Activated T-cell treated with anti-CD3 and anti-CD28 coated beads, Interleukin-2, amount 50 U/mL, for 24 hours (primary cell): ENCODE results near the gene FGD2.
A peak's percentile ranks its signal among the peaks of the same experiment; 100 is the strongest.
"Not testable (repeated sequence)": the region's sequence is repeated elsewhere in the genome, so short reads cannot be mapped to it uniquely, and the experiment has no call there.

Experiments
- DNase-seq: peaks from one replicate; pipeline ENCODE4 v3.0.0-alpha.2; 2020
- H3K27ac Mint-ChIP-seq: 2 replicates; pipeline ENCODE4 v1.8.0; 2020; ENCODE audit warnings: mild to moderate bottlenecking, mixed read lengths
- H3K27me3 Mint-ChIP-seq: 2 replicates; pipeline ENCODE4 v1.8.0; 2020; ENCODE audit warnings: mixed read lengths
- H3K36me3 Mint-ChIP-seq: 2 replicates; pipeline ENCODE4 v1.8.0; 2020; ENCODE audit warnings: low read depth, mixed read lengths
- H3K4me1 Mint-ChIP-seq: 2 replicates; pipeline ENCODE4 v1.8.0; 2020; ENCODE audit warnings: low read depth, mixed read lengths
- H3K4me3 Mint-ChIP-seq: 2 replicates; pipeline ENCODE4 v1.8.0; 2020; ENCODE audit warnings: mild to moderate bottlenecking, moderate library complexity, mixed read lengths
- H3K9me3 Mint-ChIP-seq: 2 replicates; pipeline ENCODE4 v1.8.0; 2020; ENCODE audit warnings: mixed read lengths

FGD2 gene

GRCh38 chr6:36978421-36979346, 26.8 kb upstream of the FGD2 start:
- peaks cover 35% of the 10 kb centered on the region for H3K4me1 Mint-ChIP-seq
- no peak for DNase-seq
- H3K4me3 Mint-ChIP-seq: no peak overlapping the region
- peak overlapping the region; percentile 63 for H3K27ac Mint-ChIP-seq
- H3K9me3 Mint-ChIP-seq: no peaks in the 10 kb centered on the region
- H3K36me3 Mint-ChIP-seq: peaks cover 85% of the 10 kb centered on the region
- H3K27me3 Mint-ChIP-seq: no peaks in the 10 kb centered on the region

GRCh38 chr6:36979347-36979742, 26.1 kb upstream of the FGD2 start:
- no peak for DNase-seq
- Mint-ChIP-seq H3K9me3 (no peaks in the 10 kb centered on the region), H3K27me3 (no peaks in the 10 kb centered on the region), H3K36me3 (peaks cover 78% of the 10 kb centered on the region), H3K27ac (peak overlapping the region; percentile 63), H3K4me1 (peaks cover 35% of the 10 kb centered on the region), H3K4me3 (no peak overlapping the region)

DNA sequence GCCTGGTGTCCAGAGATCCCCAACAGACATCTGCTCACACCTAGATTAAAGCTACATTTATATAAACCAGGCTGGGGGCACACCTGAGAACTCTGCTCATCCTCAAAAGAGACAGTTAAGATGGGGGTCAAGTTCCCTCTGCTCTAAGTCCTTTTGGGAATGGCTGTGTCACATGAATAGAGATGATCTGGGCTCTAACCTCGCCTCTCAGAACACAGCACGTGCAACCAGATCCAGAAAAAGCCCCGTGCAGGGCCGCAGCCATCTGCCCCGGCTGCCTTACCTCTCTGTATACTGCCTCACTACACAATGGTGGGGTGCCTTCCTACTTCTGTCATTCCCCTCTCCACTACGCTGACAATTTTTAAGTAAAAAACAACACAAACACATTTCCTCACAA, 25.3 kb upstream of the FGD2 start:
- no peaks in the 10 kb centered on the region for H3K27me3 Mint-ChIP-seq
- peak overlapping the region; percentile 63 for H3K27ac Mint-ChIP-seq
- no peak overlapping the region for H3K4me3 Mint-ChIP-seq
- H3K36me3 Mint-ChIP-seq: peaks cover 71% of the 10 kb centered on the region
- no peaks in the 10 kb centered on the region for H3K9me3 Mint-ChIP-seq
- no peak for DNase-seq
- peaks cover 35% of the 10 kb centered on the region for H3K4me1 Mint-ChIP-seq

DNA sequence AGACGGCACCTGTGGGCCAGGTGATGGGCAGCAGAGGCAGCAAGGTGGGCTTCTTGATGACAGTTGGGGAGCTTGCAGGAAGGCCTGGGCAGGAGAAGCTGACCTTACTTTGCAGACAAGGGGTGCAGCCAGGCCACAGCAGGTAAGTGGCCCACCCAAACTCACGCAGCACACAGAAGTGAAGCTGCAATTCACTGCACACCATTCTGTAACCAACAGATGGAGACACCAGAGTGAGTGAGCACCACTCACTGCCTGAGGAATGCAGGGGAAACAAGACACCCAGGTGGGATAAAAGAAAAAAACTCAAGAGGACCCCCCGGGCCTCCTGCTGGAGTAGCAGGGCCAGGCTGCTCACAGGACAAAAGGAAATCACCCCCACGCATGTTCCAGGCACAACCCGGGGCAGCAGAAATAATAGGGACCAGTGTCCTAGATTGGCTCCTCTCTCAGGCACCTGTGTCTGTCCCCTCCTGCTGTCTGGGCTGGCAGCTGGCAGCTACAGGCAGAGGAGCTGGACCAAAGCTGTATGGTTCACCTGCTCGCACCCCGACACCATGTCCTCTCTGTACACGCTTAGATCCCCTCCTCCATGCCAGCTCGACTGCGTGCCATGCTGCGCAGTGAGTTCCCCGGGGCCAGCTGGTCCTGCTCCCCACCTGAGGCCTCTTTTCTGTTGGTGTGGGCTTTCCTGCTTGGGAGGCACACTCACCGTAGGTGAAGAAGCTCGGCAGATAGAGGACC, 24.4 kb upstream of the FGD2 start:
- peaks cover 61% of the 10 kb centered on the region for H3K36me3 Mint-ChIP-seq
- H3K4me1 Mint-ChIP-seq: peaks cover 35% of the 10 kb centered on the region
- H3K9me3 Mint-ChIP-seq: no peaks in the 10 kb centered on the region
- no peaks in the 10 kb centered on the region for H3K27me3 Mint-ChIP-seq
- peak overlapping the region; percentile 85 for H3K27ac Mint-ChIP-seq
- no peak overlapping the region for H3K4me3 Mint-ChIP-seq
- no peak for DNase-seq

GRCh38 chr6:36983538-36983937, 21.9 kb upstream of the FGD2 start:
- no peaks in the 10 kb centered on the region for H3K9me3 Mint-ChIP-seq
- peaks cover 45% of the 10 kb centered on the region for H3K4me1 Mint-ChIP-seq
- no peaks in the 10 kb centered on the region for H3K27me3 Mint-ChIP-seq
- H3K4me3 Mint-ChIP-seq: no peak overlapping the region
- no peak overlapping the region for H3K27ac Mint-ChIP-seq
- DNase-seq: no peak
- peaks cover 42% of the 10 kb centered on the region for H3K36me3 Mint-ChIP-seq

DNA sequence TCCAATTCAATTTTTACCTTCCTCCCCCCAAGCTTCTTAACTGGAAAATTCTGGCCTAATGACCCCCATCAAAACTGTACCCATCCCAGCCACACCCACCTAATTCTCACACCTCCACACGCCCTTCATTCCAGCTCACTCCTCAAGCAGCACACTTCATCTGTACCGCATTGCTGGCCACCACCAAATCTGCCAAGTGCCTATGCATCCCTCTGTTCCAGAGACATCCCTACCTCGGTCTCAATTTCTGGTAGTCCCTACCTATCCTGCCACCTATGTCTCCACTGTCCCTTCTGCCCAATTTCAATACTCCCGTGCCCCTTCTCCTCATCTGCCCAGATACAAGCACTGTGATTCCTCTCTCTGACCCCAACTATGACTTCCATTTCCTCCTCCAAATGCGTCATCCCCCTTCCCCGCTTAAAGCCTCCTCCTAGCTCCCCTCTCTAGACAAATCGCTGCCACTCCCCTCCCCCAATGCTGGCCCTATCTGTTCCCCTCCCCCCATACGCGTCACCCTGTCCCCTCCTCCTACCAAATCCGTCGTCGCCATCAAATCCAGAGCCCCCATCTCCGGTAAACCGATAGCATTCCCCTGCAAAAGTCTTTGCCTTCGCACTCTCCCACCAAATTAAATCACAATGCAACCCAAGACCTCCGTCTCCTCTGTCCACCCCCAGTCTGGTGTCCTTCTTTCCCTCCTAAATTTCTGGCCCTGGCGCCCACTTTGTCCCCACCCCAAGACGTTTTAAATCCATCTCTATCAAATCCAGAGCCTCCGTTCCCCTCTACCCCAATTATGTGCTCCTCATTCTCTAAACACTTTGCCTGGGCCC, 20.7 kb upstream of the FGD2 start:
- H3K4me3 Mint-ChIP-seq: no peak overlapping the region
- H3K9me3 Mint-ChIP-seq: no peaks in the 10 kb centered on the region
- H3K27ac Mint-ChIP-seq: no peak overlapping the region
- H3K27me3 Mint-ChIP-seq: no peaks in the 10 kb centered on the region
- DNase-seq: peak; percentile 62
- H3K36me3 Mint-ChIP-seq: peaks cover 30% of the 10 kb centered on the region
- H3K4me1 Mint-ChIP-seq: peaks cover 36% of the 10 kb centered on the region

DNA sequence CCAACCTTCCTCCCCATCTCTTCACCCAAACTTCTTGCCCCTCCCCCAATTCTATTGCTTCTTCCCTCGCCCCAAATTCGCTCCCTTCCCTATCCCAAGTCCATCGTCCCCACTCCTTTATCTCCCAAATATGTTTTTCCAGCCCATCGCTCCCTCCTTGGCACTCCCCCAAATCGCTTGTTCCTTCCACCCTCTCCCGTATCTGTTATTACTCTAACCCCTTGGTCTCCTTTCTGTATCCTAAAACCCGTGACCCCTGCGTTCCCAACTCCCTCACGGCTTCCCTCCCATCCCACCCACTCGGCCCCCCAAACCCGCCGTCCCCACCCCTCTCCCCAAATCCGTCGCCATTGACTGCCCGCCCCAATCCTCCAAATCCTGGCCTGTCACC, 20.0 kb upstream of the FGD2 start:
- H3K27ac Mint-ChIP-seq: no peak overlapping the region
- no peaks in the 10 kb centered on the region for H3K27me3 Mint-ChIP-seq
- DNase-seq: no peak
- H3K4me3 Mint-ChIP-seq: no peak overlapping the region
- H3K36me3 Mint-ChIP-seq: peaks cover 25% of the 10 kb centered on the region
- peaks cover 29% of the 10 kb centered on the region for H3K4me1 Mint-ChIP-seq
- no peaks in the 10 kb centered on the region for H3K9me3 Mint-ChIP-seq

GRCh38 chr6:36985808-36986703, 19.4 kb upstream of the FGD2 start, which contains the start of gene MTCH1:
Gene MTCH1 (minus strand): TSS chr6:36986196. CDS start chr6:36986173, 23 bp downstream.
- Mint-ChIP-seq H3K4me3 (no peak within 1 kb of the TSS), H3K9me3 (no peaks in the 10 kb centered on the region), H3K27me3 (no peaks in the 10 kb centered on the region), H3K36me3 (peaks cover 20% of the 10 kb centered on the region), H3K4me1 (peaks cover 23% of the 10 kb centered on the region), H3K27ac (peak within 1 kb of the TSS; percentile 97)
- peak; percentile 95 for DNase-seq

- H3K36me3 Mint-ChIP-seq: peaks cover 14% of the 10 kb centered on the region
- peaks cover 17% of the 10 kb centered on the region for H3K4me1 Mint-ChIP-seq
- no peaks in the 10 kb centered on the region for H3K27me3 Mint-ChIP-seq
- no peaks in the 10 kb centered on the region for H3K9me3 Mint-ChIP-seq
- peak overlapping the region; percentile 97 for H3K27ac Mint-ChIP-seq
- H3K4me3 Mint-ChIP-seq: no peak overlapping the region
- no peak for DNase-seq
Observed at GRCh38 chr6:36986704-36987047, 18.8 kb upstream of the FGD2 start.

DNA sequence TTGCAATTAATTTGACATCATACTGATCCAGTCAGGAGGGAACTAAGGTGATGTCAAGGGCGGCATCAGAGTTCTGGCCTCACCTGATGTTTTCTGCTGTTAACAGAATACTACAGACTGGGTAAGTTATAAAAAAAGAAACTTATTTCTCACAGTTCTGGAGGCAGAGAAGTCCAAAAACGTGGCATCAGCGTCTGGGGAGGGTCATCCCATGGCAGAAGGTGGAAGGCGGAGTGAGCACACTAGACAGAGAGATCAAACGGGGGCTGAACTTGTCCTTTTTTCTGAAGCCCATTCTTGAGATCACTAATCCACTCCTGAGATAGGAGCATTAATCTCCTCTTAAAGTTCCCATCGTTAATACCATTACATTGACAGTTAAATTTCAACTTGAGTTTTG, 16.2 kb upstream of the FGD2 start:
- Mint-ChIP-seq H3K4me3 (no peak overlapping the region), H3K4me1 (peaks cover 10% of the 10 kb centered on the region), H3K27me3 (no peaks in the 10 kb centered on the region), H3K9me3 (no peaks in the 10 kb centered on the region), H3K36me3 (peaks cover 6% of the 10 kb centered on the region), H3K27ac (no peak overlapping the region)
- no peak for DNase-seq

DNA sequence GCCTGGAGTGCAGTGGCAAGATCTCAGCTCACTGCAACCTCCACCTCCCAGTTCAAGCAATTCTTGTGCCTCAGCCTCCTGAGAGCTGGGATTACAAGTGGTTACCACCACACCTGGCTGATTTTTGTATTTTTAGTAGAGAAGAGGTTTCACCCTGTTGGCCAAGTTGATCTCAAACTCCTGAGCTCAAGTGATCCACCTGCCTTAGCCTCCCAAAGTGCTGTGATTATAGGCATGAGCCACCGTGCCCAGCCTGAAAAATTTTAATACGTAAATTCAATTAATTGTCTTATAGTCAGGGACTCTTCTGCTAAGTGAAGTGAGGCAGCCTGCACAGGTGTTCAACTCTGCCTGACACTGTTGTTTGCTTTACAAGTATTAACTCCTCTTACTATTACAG, 15.1 kb upstream of the FGD2 start:
- H3K9me3 Mint-ChIP-seq, DNase-seq, H3K4me1 Mint-ChIP-seq, H3K36me3 Mint-ChIP-seq, H3K27me3 Mint-ChIP-seq, H3K27ac Mint-ChIP-seq, H3K4me3 Mint-ChIP-seq: not testable (repeated sequence)

GRCh38 chr6:36997811-36998722, 7.4 kb upstream of the FGD2 start:
- Mint-ChIP-seq H3K36me3 (no peaks in the 10 kb centered on the region), H3K27me3 (peaks cover 2% of the 10 kb centered on the region), H3K4me1 (no peaks in the 10 kb centered on the region), H3K9me3 (no peaks in the 10 kb centered on the region), H3K4me3 (no peak overlapping the region), H3K27ac (no peak overlapping the region)
- no peak for DNase-seq

GRCh38 chr6:36998723-36999038, 6.8 kb upstream of the FGD2 start:
- H3K27me3 Mint-ChIP-seq: peaks cover 2% of the 10 kb centered on the region
- no peak for DNase-seq
- H3K9me3 Mint-ChIP-seq: no peaks in the 10 kb centered on the region
- H3K27ac Mint-ChIP-seq: no peak overlapping the region
- no peaks in the 10 kb centered on the region for H3K4me1 Mint-ChIP-seq
- no peak overlapping the region for H3K4me3 Mint-ChIP-seq
- no peaks in the 10 kb centered on the region for H3K36me3 Mint-ChIP-seq
